Spleen (tissue), 7 donors: ENCODE results near the gene GCNA.
"Not testable (repeated sequence)": the region's sequence is repeated elsewhere in the genome, so short reads cannot be mapped to it uniquely, and the experiment has no call there.

ENCODE experiments used
- POLR2A ChIP-seq, 3 donors: fragments of 450-650 bp; IDR thresholded peaks; one replicate each; pipeline ENCODE4 v1.5.1; 2017; ENCODE audit warnings: antibody characterized with exemption in 3 of 3, mild to moderate bottlenecking in 1 of 3
- POLR2AphosphoS5 ChIP-seq, 3 donors: sonication (generic); formaldehyde crosslinking; IDR thresholded peaks; one replicate each; pipeline ENCODE4 v1.5.1; 2017; ENCODE audit warnings: antibody characterized with exemption in 3 of 3
- TF ChIP-seq, protein P1 (sequence below), 11 experiments: fragments of 200-600 bp in 7 of 11; fragments of 450-650 bp in 4 of 11; sonication (generic) in 4 of 11; IDR thresholded peaks in 8 of 11; conservative IDR thresholded peaks in 3 of 11; 1 replicate in 7 of 11; 2 replicates in 4 of 11; pipeline versions ENCODE4 v1.4.0 to v1.8.0; 2016 to 2021; ENCODE audit warnings: antibody characterized with exemption in 11 of 11, inconsistent platforms in 4 of 11, mild to moderate bottlenecking in 1 of 11
- donor health status: DM: no; HTN: no; CAD: no; lungs with moderate emphysema.
- donor health status: DM: no; HTN: no; CAD: no.
- donor health status: DM: no; HTN: no; CAD: no.

GRCh38 chrX:71644406-71644805 is 66.2 kb downstream of the GCNA start:
- TF ChIP-seq, protein P1, sequence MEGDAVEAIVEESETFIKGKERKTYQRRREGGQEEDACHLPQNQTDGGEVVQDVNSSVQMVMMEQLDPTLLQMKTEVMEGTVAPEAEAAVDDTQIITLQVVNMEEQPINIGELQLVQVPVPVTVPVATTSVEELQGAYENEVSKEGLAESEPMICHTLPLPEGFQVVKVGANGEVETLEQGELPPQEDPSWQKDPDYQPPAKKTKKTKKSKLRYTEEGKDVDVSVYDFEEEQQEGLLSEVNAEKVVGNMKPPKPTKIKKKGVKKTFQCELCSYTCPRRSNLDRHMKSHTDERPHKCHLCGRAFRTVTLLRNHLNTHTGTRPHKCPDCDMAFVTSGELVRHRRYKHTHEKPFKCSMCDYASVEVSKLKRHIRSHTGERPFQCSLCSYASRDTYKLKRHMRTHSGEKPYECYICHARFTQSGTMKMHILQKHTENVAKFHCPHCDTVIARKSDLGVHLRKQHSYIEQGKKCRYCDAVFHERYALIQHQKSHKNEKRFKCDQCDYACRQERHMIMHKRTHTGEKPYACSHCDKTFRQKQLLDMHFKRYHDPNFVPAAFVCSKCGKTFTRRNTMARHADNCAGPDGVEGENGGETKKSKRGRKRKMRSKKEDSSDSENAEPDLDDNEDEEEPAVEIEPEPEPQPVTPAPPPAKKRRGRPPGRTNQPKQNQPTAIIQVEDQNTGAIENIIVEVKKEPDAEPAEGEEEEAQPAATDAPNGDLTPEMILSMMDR (IDR thresholded peaks at IDR 0.05 in 8 of 11, conservative IDR thresholded peaks at IDR 0.05 in 3 of 11), result not testable (repeated sequence)
- not testable (repeated sequence) for TF ChIP-seq POLR2A, POLR2AphosphoS5 (IDR thresholded peaks at IDR 0.05)
